Measurements from ENCODE around the gene KHDRBS1. TPM values are rescaled to one million over a fixed set of nuclear protein-coding genes. Genes with fewer than 3 reads are reported as not detected.

Gene KHDRBS1
- total RNA-seq, 1 experiment from 2014 or later = 86.7 TPM

- ChIA-PET CTCF (no interaction called here), POLR2A (ENCODE audit: unreplicated experiment) (no interaction called here)
- no peaks in the 10 kb centered on the region for H3K9me2 ChIP-seq (replicated peaks; ENCODE audit: low read length)
- ATAC-seq (no peak), DNase-seq (no peak)
- H3K36me3 ChIP-seq (ENCODE audit: low read depth, low read length) = peaks cover 19% of the 10 kb centered on the region
- H3K4me2 ChIP-seq (ENCODE audit: low read length) = no peak overlapping the region
- TF ChIP-seq EZH2phosphoT487 (IDR thresholded peaks at IDR 0.05; ENCODE audit: borderline replicate concordance, low read length) (no peak), EZH2 (IDR thresholded peaks at IDR 0.05; ENCODE audit: low read length, unreplicated experiment) (no peak), CTCF (conservative IDR thresholded peaks at IDR 0.05; ENCODE audit: low read depth, low read length) (no peak)
- no peak overlapping the region for H3K4me3 ChIP-seq (ENCODE audit: low read length)
- H3K27ac ChIP-seq (ENCODE audit: low read length) = no peak overlapping the region
- no peak overlapping the region for H2AFZ ChIP-seq (ENCODE audit: low read length)
- intact Hi-C loops (cut with micrococcal nuclease) = no loop called here
- no TSS peak for BruUV-seq (replicated peaks)
- H4K20me1 ChIP-seq (ENCODE audit: low read length) = peaks cover 67% of the 10 kb centered on the region
- no peak overlapping the region for H3K9ac ChIP-seq (ENCODE audit: low read length)
- no peaks in the 10 kb centered on the region for H3K9me3 ChIP-seq (ENCODE audit: low read length)
- 0 out of 2 replicates have a peak, but pooled peaks cover 9% of the 10 kb centered on the region for H3K4me1 ChIP-seq (ENCODE audit: insufficient read depth, low read length)
- no peaks in the 10 kb centered on the region for H3K27me3 ChIP-seq (ENCODE audit: low read length)
- peaks cover 5% of the 10 kb centered on the region for H3F3A ChIP-seq (ENCODE audit: low read length, unreplicated experiment)
- peaks cover 98% of the 10 kb centered on the region for H3K79me2 ChIP-seq (ENCODE audit: low read length)
These were observed 11.8 kb downstream of the KHDRBS1 start for GRCh38 chr1:32025515-32025914.

DNA sequence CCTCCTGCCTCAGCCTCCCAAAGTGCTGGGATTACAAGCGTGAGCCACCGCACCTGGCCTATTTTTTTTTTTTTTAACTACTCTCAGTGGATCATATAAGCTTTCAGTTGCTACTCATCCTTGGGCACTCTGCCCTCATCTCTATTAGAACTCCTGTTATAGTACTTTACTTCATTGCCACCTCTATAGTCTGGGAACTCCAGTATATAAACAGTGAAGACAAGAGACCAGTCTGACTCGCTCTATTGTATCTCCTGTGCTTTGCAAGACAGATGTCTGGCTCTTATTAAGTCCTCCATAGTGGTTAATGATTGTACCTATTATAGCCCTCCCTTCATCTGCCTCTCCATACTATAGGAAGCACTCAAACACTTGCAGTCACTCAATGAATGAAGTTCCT lies 15.1 kb downstream of the KHDRBS1 start:
- intact Hi-C loops (cut with micrococcal nuclease) = no loop called here
- Histone ChIP-seq H3K27me3 (ENCODE audit: low read length) (no peaks in the 10 kb centered on the region), H3K79me2 (ENCODE audit: low read length) (peaks cover 98% of the 10 kb centered on the region), H2AFZ (ENCODE audit: low read length) (no peak overlapping the region), H3K27ac (ENCODE audit: low read length) (no peak overlapping the region), H3K9ac (ENCODE audit: low read length) (no peak overlapping the region), H3K9me2 (replicated peaks; ENCODE audit: low read length) (no peaks in the 10 kb centered on the region), H3K4me1 (ENCODE audit: insufficient read depth, low read length) (peaks cover 27% of the 10 kb centered on the region), H4K20me1 (ENCODE audit: low read length) (peaks cover 70% of the 10 kb centered on the region), H3F3A (ENCODE audit: low read length, unreplicated experiment) (peaks cover 8% of the 10 kb centered on the region), H3K9me3 (ENCODE audit: low read length) (no peaks in the 10 kb centered on the region), H3K36me3 (ENCODE audit: low read depth, low read length) (peaks cover 39% of the 10 kb centered on the region), H3K4me3 (ENCODE audit: low read length) (no peak overlapping the region), H3K4me2 (ENCODE audit: low read length) (no peak overlapping the region)
- no peak for DNase-seq
- TF ChIP-seq EZH2phosphoT487 (IDR thresholded peaks at IDR 0.05; ENCODE audit: borderline replicate concordance, low read length) (no peak), CTCF (conservative IDR thresholded peaks at IDR 0.05; ENCODE audit: low read depth, low read length) (no peak), EZH2 (IDR thresholded peaks at IDR 0.05; ENCODE audit: low read length, unreplicated experiment) (no peak)
- ChIA-PET POLR2A (ENCODE audit: unreplicated experiment) (no interaction called here), CTCF (no interaction called here)
- no TSS peak for BruUV-seq (replicated peaks)
- ATAC-seq = no peak

GRCh38 chr1:32031578-32032274 lies 18.1 kb downstream of the KHDRBS1 start:
- Histone ChIP-seq H3K9me2 (replicated peaks; ENCODE audit: low read length) (no peaks in the 10 kb centered on the region), H3K79me2 (ENCODE audit: low read length) (peaks cover 95% of the 10 kb centered on the region), H3K9ac (ENCODE audit: low read length) (no peak overlapping the region), H3K27ac (ENCODE audit: low read length) (peak overlapping the region; percentile 23), H3K27me3 (ENCODE audit: low read length) (no peaks in the 10 kb centered on the region), H3K9me3 (ENCODE audit: low read length) (no peaks in the 10 kb centered on the region), H3K36me3 (ENCODE audit: low read depth, low read length) (peaks cover 56% of the 10 kb centered on the region), H3K4me3 (ENCODE audit: low read length) (no peak overlapping the region), H2AFZ (ENCODE audit: low read length) (no peak overlapping the region), H3F3A (ENCODE audit: low read length, unreplicated experiment) (peaks cover 8% of the 10 kb centered on the region), H3K4me1 (ENCODE audit: insufficient read depth, low read length) (peaks cover 27% of the 10 kb centered on the region), H4K20me1 (ENCODE audit: low read length) (peaks cover 67% of the 10 kb centered on the region), H3K4me2 (ENCODE audit: low read length) (peak overlapping the region; percentile 38)
- ChIA-PET POLR2A (ENCODE audit: unreplicated experiment) (no interaction called here), CTCF (interaction anchor here (0.6 kb wide), 1 partner anchor 11 kb away, joined by 7 read pairs; no protein-coding TSS in a partner anchor)
- DNase-seq = peak; percentile 75
- BruUV-seq (replicated peaks) = no TSS peak
- intact Hi-C loops (cut with micrococcal nuclease) = no loop called here
- TF ChIP-seq CTCF (conservative IDR thresholded peaks at IDR 0.05; ENCODE audit: low read depth, low read length) = no peak
- TF ChIP-seq EZH2phosphoT487 (IDR thresholded peaks at IDR 0.05; ENCODE audit: borderline replicate concordance, low read length) = no peak
- TF ChIP-seq EZH2 (IDR thresholded peaks at IDR 0.05; ENCODE audit: low read length, unreplicated experiment) = no peak
- ATAC-seq = peak; percentile 96

Data from PC-3 (cell line).